ENCODE measurements around the gene OR2F1.
"Not testable (repeated sequence)": the region's sequence is repeated elsewhere in the genome, so short reads cannot be mapped to it uniquely, and the experiment has no call there.

The OR2F1 gene

GRCh38 chr7:144006029-144006691 lies 51.5 kb downstream of the OR2F1 start:
- peaks cover 26% of the 10 kb centered on the region for H3K9me3 Mint-ChIP-seq
- no peak overlapping the region for H3K4me3 Mint-ChIP-seq
- no peaks in the 10 kb centered on the region for H3K27me3 Mint-ChIP-seq (ENCODE audit: low read depth, poor library complexity)
- H3K27ac Mint-ChIP-seq: no peak overlapping the region
- no peak for DNase-seq
- H3K4me1 Mint-ChIP-seq: no peaks in the 10 kb centered on the region
- TF ChIP-seq CTCF (IDR thresholded peaks at IDR 0.05): no peak
- H3K36me3 Mint-ChIP-seq (ENCODE audit: low read depth): peaks cover 6% of the 10 kb centered on the region

- Mint-ChIP-seq H3K27ac (no peak overlapping the region), H3K36me3 (ENCODE audit: low read depth) (peaks cover 6% of the 10 kb centered on the region), H3K27me3 (ENCODE audit: low read depth, poor library complexity) (no peaks in the 10 kb centered on the region), H3K4me3 (no peak overlapping the region), H3K4me1 (no peaks in the 10 kb centered on the region), H3K9me3 (peaks cover 26% of the 10 kb centered on the region)
- TF ChIP-seq CTCF (IDR thresholded peaks at IDR 0.05): no peak
- DNase-seq: no peak
These were observed 52.0 kb downstream of the OR2F1 start for GRCh38 chr7:144006692-144007042.

GRCh38 chr7:144009361-144009760 lies 54.7 kb downstream of the OR2F1 start:
- DNase-seq: no peak
- H3K4me1 Mint-ChIP-seq: no peaks in the 10 kb centered on the region
- H3K27me3 Mint-ChIP-seq (ENCODE audit: low read depth, poor library complexity): peaks cover under 1% of the 10 kb centered on the region
- peaks cover 29% of the 10 kb centered on the region for H3K9me3 Mint-ChIP-seq
- no peak for TF ChIP-seq CTCF (IDR thresholded peaks at IDR 0.05)
- H3K36me3 Mint-ChIP-seq (ENCODE audit: low read depth): peaks cover 6% of the 10 kb centered on the region
- H3K4me3 Mint-ChIP-seq: no peak overlapping the region
- no peak overlapping the region for H3K27ac Mint-ChIP-seq

- not testable (repeated sequence) for H3K4me1 Mint-ChIP-seq; H3K4me3 Mint-ChIP-seq; DNase-seq; H3K36me3 Mint-ChIP-seq (ENCODE audit: low read depth); H3K27ac Mint-ChIP-seq; H3K27me3 Mint-ChIP-seq (ENCODE audit: low read depth, poor library complexity)
- H3K9me3 Mint-ChIP-seq: peaks cover 36% of the 10 kb centered on the region
These were observed 55.4 kb downstream of the OR2F1 start for GRCh38 chr7:144010061-144010460.

GRCh38 chr7:144010821-144011220 lies 56.2 kb downstream of the OR2F1 start:
- not testable (repeated sequence) for H3K4me3 Mint-ChIP-seq; H3K36me3 Mint-ChIP-seq (ENCODE audit: low read depth); DNase-seq; H3K4me1 Mint-ChIP-seq; H3K27ac Mint-ChIP-seq
- H3K27me3 Mint-ChIP-seq (ENCODE audit: low read depth, poor library complexity): peaks cover 10% of the 10 kb centered on the region
- peaks cover 38% of the 10 kb centered on the region for H3K9me3 Mint-ChIP-seq

- Mint-ChIP-seq H3K27ac (no peak overlapping the region), H3K4me1 (no peaks in the 10 kb centered on the region), H3K36me3 (ENCODE audit: low read depth) (peaks cover 6% of the 10 kb centered on the region), H3K9me3 (peaks cover 38% of the 10 kb centered on the region), H3K27me3 (ENCODE audit: low read depth, poor library complexity) (peaks cover 10% of the 10 kb centered on the region), H3K4me3 (no peak overlapping the region)
- DNase-seq: no peak
- TF ChIP-seq CTCF (IDR thresholded peaks at IDR 0.05): no peak
These were observed 57.0 kb downstream of the OR2F1 start for GRCh38 chr7:144011458-144012230.
